DND-41 (cell line): ENCODE measurements around the gene CPZ.

Source experiments
- ATAC-seq: fragments of 200-7000 bp; cut with Tn5 transposase; 3 replicates; pipeline ENCODE4 v1.9.1; 2021; ENCODE audit warnings: low read depth; ENCODE audit not compliant: insufficient read depth
- DNase-seq: peaks from one replicate; pipeline ENCODE4 v3.0.0-alpha.2; 2020
- H2AFZ ChIP-seq: 2 replicates; pipeline ENCODE4 v1.6.0; 2012; ENCODE audit warnings: low read depth, low read length
- H3K27ac ChIP-seq: 2 replicates; pipeline ENCODE4 v1.5.1; 2012; ENCODE audit warnings: low read length, inconsistent platforms
- H3K27me3 ChIP-seq: fragments of 200-600 bp; sonication (generic); 2 replicates; pipeline ENCODE4 v1.6.0; 2012; ENCODE audit warnings: low read length, mild to moderate bottlenecking, inconsistent platforms; ENCODE audit not compliant: insufficient read depth, poor library complexity
- H3K36me3 ChIP-seq: 2 replicates; pipeline ENCODE4 v1.5.1; 2012; ENCODE audit warnings: low read length, inconsistent platforms; ENCODE audit not compliant: insufficient read depth
- H3K4me1 ChIP-seq: 2 replicates; pipeline ENCODE4 v1.5.1; 2012; ENCODE audit warnings: mild to moderate bottlenecking, low read length; ENCODE audit not compliant: insufficient read depth
- H3K4me2 ChIP-seq: 2 replicates; pipeline ENCODE4 v1.6.0; 2012; ENCODE audit warnings: mild to moderate bottlenecking, moderate library complexity, low read length, inconsistent platforms; ENCODE audit not compliant: insufficient read depth
- H3K4me3 ChIP-seq, 2 experiments: fragments of 200-600 bp in 1 of 2; shearing (Covaris generic) in 1 of 2; 2 replicates each; pipeline ENCODE4 v1.5.1; 2012 to 2016; ENCODE audit warnings: inconsistent platforms in 2 of 2, low read length in 2 of 2, mild to moderate bottlenecking in 2 of 2, low read depth in 1 of 2, moderate library complexity in 1 of 2
- H3K79me2 ChIP-seq: 2 replicates; pipeline ENCODE4 v1.6.0; 2012; ENCODE audit warnings: low read length, inconsistent platforms; ENCODE audit not compliant: insufficient read depth
- H3K9ac ChIP-seq: 2 replicates; pipeline ENCODE4 v1.6.0; 2012; ENCODE audit warnings: low read depth, mild to moderate bottlenecking, inconsistent platforms, low read length, moderate library complexity
- H3K9me3 ChIP-seq: 2 replicates; pipeline ENCODE4 v1.5.1; 2012; ENCODE audit warnings: low read length, moderate library complexity, mild to moderate bottlenecking, inconsistent platforms; ENCODE audit not compliant: insufficient read depth, severe bottlenecking
- H4K20me1 ChIP-seq: 2 replicates; pipeline ENCODE4 v1.6.0; 2012; ENCODE audit warnings: low read length; ENCODE audit not compliant: insufficient read depth
- EZH2 ChIP-seq: IDR thresholded peaks from 3 replicates; pipeline ENCODE4 v1.6.1; 2012; ENCODE audit warnings: borderline replicate concordance, low read depth, mild to moderate bottlenecking, moderate library complexity, low read length, inconsistent platforms; ENCODE audit not compliant: severe bottlenecking
- TF ChIP-seq, protein P1 (sequence below): IDR thresholded peaks from 2 replicates; pipeline ENCODE4 v1.5.1; 2012; ENCODE audit warnings: borderline replicate concordance, low read length, moderate library complexity, mild to moderate bottlenecking; ENCODE audit not compliant: poor library complexity, severe bottlenecking; ENCODE audit errors: extremely low read depth

CPZ gene

DNA sequence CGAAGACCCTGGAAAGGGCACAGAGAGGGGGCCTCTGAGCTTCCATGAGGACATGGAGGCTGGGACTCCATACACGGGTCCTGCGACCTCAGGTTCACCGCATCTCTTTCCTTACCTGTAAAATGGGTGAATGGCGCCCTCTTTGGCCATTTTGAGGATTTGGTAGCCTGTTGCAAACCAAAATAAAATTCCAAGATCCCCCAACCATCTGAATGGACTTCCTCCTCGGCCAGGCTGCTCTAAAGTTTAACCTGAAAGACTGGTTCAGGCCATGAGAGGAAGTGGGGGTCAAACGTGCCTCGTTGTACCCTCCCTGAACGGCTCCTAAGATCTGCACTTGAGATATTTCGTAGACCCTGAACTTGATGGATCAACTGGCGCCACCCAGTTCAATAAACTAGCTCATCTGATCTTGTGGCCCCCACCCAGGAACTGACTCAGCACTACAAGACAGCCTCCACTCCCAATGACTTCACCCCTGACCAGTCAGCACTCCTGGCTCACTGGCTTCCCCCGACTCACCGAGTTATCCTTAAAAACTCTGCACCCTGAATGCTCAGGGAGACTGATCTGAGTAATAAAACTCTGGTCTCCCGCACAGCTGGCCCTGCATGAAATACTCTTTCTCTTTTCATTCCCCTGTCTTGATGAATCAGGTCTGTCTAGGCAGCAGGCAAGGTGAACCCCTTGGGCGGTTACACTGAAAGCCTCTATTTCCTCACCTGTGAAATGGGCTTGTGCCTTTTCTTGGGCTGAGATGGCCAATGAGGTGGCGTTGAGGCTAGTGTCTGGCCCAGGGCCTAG is 45.3 kb upstream of the CPZ start:
- ATAC-seq (no peak), DNase-seq (no peak)
- no peak overlapping the region for H3K4me3 ChIP-seq
- H3K4me2 ChIP-seq = no peak overlapping the region
- no peaks in the 10 kb centered on the region for H3K36me3 ChIP-seq
- no peaks in the 10 kb centered on the region for H3K79me2 ChIP-seq
- H3K4me1 ChIP-seq = no peaks in the 10 kb centered on the region
- H2AFZ ChIP-seq = no peak overlapping the region
- no peak for TF ChIP-seq EZH2
- TF ChIP-seq, protein P1, sequence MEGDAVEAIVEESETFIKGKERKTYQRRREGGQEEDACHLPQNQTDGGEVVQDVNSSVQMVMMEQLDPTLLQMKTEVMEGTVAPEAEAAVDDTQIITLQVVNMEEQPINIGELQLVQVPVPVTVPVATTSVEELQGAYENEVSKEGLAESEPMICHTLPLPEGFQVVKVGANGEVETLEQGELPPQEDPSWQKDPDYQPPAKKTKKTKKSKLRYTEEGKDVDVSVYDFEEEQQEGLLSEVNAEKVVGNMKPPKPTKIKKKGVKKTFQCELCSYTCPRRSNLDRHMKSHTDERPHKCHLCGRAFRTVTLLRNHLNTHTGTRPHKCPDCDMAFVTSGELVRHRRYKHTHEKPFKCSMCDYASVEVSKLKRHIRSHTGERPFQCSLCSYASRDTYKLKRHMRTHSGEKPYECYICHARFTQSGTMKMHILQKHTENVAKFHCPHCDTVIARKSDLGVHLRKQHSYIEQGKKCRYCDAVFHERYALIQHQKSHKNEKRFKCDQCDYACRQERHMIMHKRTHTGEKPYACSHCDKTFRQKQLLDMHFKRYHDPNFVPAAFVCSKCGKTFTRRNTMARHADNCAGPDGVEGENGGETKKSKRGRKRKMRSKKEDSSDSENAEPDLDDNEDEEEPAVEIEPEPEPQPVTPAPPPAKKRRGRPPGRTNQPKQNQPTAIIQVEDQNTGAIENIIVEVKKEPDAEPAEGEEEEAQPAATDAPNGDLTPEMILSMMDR = peak; percentile 50
- H3K9ac ChIP-seq = no peak overlapping the region
- H3K27me3 ChIP-seq = no peaks in the 10 kb centered on the region
- no peak overlapping the region for H3K27ac ChIP-seq
- no peaks in the 10 kb centered on the region for H4K20me1 ChIP-seq
- no peaks in the 10 kb centered on the region for H3K9me3 ChIP-seq

DNA sequence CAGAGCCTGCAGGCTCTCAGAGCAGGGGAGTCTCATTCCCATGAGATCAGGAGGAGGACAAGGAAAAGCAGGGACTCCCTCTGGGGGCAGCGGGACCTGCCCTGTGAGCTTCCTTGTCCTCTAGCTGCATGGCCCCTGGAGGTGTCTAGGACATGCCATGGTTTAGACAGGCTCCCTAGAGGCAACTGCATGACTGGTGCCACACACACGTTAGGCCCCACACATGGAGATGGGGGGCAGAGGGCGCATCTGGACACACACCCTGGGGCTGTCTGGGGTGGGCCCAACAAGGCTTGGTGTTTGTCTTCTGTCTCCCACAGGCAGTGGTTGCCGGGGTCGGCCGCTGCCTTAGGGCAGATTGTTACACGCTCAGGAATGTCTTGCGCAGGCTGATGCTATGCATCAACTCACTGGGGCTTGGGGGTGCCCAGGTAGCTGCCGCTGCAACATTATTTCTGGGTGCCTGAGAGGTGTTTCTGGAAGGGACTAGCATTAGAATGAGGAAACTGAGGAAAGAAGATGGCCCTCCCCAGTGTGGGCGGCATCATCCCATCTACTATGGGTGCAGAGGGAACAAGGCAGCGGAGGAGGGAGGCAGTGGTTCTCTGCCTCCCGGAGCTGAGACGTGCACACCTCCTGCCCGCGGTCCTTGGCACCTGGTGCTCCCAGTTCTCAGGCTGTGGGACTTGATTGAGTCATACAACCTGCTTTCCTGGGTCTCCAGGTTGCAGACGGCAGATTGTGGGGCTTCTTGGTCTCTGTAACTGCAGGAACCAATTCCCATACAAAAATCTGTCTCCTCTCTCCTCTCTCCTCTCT is 44.4 kb upstream of the CPZ start:
- Histone ChIP-seq H3K27ac (no peak overlapping the region), H4K20me1 (no peaks in the 10 kb centered on the region), H3K4me2 (no peak overlapping the region), H2AFZ (no peak overlapping the region), H3K9ac (no peak overlapping the region), H3K4me1 (no peaks in the 10 kb centered on the region), H3K4me3 (no peak overlapping the region), H3K36me3 (no peaks in the 10 kb centered on the region), H3K27me3 (no peaks in the 10 kb centered on the region), H3K79me2 (no peaks in the 10 kb centered on the region), H3K9me3 (no peaks in the 10 kb centered on the region)
- DNase-seq = no peak
- no peak for TF ChIP-seq EZH2
- TF ChIP-seq, protein P1 = no peak
- no peak for ATAC-seq

DNA sequence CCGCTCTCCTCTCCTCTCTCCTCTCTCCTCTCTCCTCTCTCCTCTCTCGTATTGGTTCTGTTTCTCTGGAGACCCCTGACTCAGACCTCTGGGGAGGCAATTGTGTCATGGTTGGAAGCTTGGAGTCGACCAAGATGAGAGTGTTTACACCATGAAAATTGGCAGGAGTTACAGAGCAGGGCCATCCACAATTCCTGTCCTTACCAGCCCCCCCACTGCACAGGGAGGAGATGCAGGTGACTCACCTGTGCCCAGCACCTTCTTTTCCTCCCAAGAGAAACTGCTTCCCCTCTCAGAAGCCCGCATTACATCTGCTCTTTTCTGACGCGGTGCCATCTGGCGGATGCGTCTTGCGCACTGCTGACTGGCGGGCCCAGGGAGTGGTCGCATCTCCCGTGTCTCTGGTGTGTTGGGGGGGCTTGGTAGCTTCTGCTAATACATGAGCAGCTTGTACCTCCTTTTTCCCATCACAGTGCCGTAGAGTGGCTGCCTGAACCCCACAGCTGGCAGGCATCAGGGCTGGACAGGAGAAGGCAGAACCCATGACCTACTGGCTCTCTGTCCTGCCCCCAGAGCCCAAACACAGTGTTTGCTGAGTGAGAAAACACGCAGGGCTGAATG is 43.7 kb upstream of the CPZ start:
- no peak for DNase-seq
- H3K36me3 ChIP-seq = no peaks in the 10 kb centered on the region
- TF ChIP-seq EZH2 = no peak
- TF ChIP-seq, protein P1 = no peak
- no peaks in the 10 kb centered on the region for H3K79me2 ChIP-seq
- no peak overlapping the region for H3K27ac ChIP-seq
- H3K27me3 ChIP-seq = no peaks in the 10 kb centered on the region
- H4K20me1 ChIP-seq = no peaks in the 10 kb centered on the region
- H3K4me2 ChIP-seq = no peak overlapping the region
- H3K9me3 ChIP-seq = no peaks in the 10 kb centered on the region
- no peaks in the 10 kb centered on the region for H3K4me1 ChIP-seq
- H3K4me3 ChIP-seq = no peak overlapping the region
- ATAC-seq = no peak
- no peak overlapping the region for H2AFZ ChIP-seq
- no peak overlapping the region for H3K9ac ChIP-seq
